Nephron (organoid): ENCODE measurements around the gene THTPA.

Experiments
- H3K27ac Mint-ChIP-seq, 3 experiments: 2 replicates each; pipeline ENCODE4 v1.8.0; 2020; ENCODE audit warnings: mixed read lengths in 3 of 3, mild to moderate bottlenecking in 2 of 3, moderate library complexity in 1 of 3
- H3K27me3 Mint-ChIP-seq: 2 replicates; pipeline ENCODE4 v1.8.0; 2021; ENCODE audit warnings: low read depth, mild to moderate bottlenecking, moderate library complexity, mixed read lengths
- H3K36me3 Mint-ChIP-seq: 2 replicates; pipeline ENCODE4 v1.8.0; 2020; ENCODE audit warnings: low read depth, mixed read lengths
- H3K4me1 Mint-ChIP-seq: 2 replicates; pipeline ENCODE4 v1.8.0; 2020; ENCODE audit warnings: mixed read lengths
- H3K4me3 Mint-ChIP-seq, 3 experiments: 2 replicates each; pipeline ENCODE4 v1.8.0; 2020; ENCODE audit warnings: mild to moderate bottlenecking in 3 of 3, mixed read lengths in 3 of 3, moderate library complexity in 2 of 3
- H3K9me3 Mint-ChIP-seq: 2 replicates; pipeline ENCODE4 v1.8.0; 2020; ENCODE audit warnings: mixed read lengths
- TF ChIP-seq, protein P1 (sequence below), 3 experiments: fragments of 200-600 bp; sonication (generic); IDR thresholded peaks; one replicate each; pipeline ENCODE4 v1.5.0; 2021; ENCODE audit warnings: antibody characterized with exemption in 3 of 3; ENCODE audit not compliant: unreplicated experiment in 3 of 3

The THTPA gene

DNA sequence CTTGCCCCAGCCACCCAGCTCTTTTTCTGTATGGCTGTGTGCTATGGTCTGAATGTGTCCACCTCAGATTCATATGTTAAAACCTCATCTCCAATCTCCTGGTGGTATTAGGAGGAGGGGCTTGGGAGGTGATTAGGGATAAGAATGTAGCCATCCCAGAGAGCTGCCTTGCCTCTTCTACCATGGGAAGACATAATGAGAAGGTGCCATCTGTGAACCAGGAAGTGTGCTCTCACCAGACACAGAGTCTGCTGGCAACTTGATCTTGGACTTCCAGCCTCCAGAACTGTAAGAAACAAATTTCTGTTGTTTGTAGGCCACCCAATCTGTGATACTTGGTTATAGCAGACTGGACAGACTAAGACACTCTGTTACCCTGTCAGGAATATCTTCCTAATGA lies 45.4 kb downstream of the THTPA start:
- peaks cover 3% of the 10 kb centered on the region for H3K9me3 Mint-ChIP-seq
- H3K4me3 Mint-ChIP-seq = no peak overlapping the region
- TF ChIP-seq, protein P1, sequence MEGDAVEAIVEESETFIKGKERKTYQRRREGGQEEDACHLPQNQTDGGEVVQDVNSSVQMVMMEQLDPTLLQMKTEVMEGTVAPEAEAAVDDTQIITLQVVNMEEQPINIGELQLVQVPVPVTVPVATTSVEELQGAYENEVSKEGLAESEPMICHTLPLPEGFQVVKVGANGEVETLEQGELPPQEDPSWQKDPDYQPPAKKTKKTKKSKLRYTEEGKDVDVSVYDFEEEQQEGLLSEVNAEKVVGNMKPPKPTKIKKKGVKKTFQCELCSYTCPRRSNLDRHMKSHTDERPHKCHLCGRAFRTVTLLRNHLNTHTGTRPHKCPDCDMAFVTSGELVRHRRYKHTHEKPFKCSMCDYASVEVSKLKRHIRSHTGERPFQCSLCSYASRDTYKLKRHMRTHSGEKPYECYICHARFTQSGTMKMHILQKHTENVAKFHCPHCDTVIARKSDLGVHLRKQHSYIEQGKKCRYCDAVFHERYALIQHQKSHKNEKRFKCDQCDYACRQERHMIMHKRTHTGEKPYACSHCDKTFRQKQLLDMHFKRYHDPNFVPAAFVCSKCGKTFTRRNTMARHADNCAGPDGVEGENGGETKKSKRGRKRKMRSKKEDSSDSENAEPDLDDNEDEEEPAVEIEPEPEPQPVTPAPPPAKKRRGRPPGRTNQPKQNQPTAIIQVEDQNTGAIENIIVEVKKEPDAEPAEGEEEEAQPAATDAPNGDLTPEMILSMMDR (IDR thresholded peaks at IDR 0.05; ENCODE audit: unreplicated experiment in 3 of 3) = no peak
- peaks cover 3% of the 10 kb centered on the region for H3K27me3 Mint-ChIP-seq
- H3K27ac Mint-ChIP-seq = no peak overlapping the region
- no peaks in the 10 kb centered on the region for H3K36me3 Mint-ChIP-seq
- no peaks in the 10 kb centered on the region for H3K4me1 Mint-ChIP-seq

DNA sequence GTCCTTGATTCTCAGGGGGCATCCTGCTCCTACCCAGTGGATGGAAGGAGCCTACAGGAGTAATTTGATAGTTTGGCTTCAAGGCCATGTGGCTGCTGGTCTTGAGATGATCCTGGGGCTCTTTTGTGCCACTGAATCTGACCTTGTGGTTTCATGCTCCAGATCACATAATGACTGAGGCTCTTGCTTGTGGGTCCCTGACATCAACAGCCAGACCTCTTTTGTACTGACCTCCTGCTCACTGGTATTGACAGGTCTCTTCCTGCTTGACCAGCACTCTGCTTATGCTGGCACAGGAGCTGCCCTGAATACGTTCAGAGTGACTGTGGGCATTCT lies 45.7 kb downstream of the THTPA start:
- H3K36me3 Mint-ChIP-seq = no peaks in the 10 kb centered on the region
- no peak overlapping the region for H3K27ac Mint-ChIP-seq
- H3K4me1 Mint-ChIP-seq = no peaks in the 10 kb centered on the region
- no peak overlapping the region for H3K4me3 Mint-ChIP-seq
- TF ChIP-seq, protein P1 (IDR thresholded peaks at IDR 0.05; ENCODE audit: unreplicated experiment in 3 of 3) = no peak
- peaks cover 3% of the 10 kb centered on the region for H3K9me3 Mint-ChIP-seq
- H3K27me3 Mint-ChIP-seq = peaks cover 3% of the 10 kb centered on the region

DNA sequence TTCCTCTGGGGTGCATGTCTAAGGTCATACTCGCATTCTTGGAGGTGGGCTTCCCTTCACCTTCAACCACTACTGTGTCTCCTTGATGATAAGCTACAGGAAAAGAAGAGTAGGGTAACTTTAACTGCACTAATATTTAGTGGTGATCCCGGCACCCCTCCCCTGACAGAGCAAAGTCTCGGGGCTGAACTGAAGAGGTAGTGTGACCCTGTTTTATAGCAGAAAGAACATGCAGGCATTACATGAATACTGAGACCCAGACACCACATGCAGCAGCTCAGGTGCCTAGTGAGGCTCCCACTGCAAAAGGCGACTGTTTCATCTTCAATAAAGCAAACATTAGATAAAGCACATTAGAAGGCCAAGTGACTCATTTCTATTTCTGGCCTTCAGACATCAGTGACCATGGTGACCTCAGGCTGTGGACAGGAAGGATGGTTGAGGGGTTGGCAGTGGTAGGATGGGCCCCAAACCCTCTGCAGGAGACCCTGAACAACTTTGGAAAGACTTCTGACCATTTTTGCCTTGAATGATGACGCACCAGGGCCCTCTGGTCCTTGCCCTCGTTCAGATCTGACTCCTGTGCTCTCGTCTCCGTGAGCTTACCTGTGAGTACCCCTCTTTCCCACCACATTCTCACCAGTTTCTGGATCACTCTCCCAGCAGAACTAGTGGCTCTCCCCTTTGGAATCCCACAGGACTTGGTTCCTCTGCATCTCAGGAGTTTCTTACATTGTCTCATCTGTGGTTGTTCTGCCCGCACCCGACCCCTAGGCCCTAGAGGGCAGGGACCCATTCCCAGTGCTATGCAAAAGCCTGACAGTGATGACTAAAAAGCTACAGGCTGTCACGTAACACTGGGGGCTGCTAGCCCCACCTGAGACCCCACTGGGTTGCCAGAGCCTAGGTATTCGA lies 46.4 kb downstream of the THTPA start:
- Mint-ChIP-seq H3K27me3 (peaks cover 3% of the 10 kb centered on the region), H3K27ac (no peak overlapping the region), H3K9me3 (peaks cover 3% of the 10 kb centered on the region), H3K4me1 (no peaks in the 10 kb centered on the region), H3K4me3 (no peak overlapping the region), H3K36me3 (no peaks in the 10 kb centered on the region)
- TF ChIP-seq, protein P1 (IDR thresholded peaks at IDR 0.05; ENCODE audit: unreplicated experiment in 3 of 3) = no peak

DNA sequence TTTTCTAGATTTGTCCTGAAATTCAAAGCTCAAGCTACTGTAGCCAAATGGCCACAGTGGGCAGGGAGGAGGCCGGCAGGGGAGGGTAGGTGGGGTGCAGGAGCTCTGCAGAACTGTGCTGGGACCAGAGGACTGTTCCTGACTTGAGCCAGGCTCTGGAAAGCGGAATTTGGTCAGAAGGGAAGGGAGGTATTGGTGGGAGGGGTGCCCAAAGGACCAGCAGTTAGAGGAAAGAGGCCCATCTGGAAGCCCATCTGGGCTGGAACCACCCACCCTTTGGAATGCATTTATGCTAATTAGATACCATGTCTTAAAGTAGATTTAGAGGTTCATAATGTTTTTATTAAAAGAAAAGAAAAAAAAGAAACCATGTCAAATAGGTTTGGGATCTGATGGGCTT lies 47.0 kb downstream of the THTPA start:
- H3K36me3 Mint-ChIP-seq = no peaks in the 10 kb centered on the region
- no peak overlapping the region for H3K27ac Mint-ChIP-seq
- H3K9me3 Mint-ChIP-seq = peaks cover 3% of the 10 kb centered on the region
- H3K4me3 Mint-ChIP-seq = no peak overlapping the region
- peaks cover 3% of the 10 kb centered on the region for H3K27me3 Mint-ChIP-seq
- no peaks in the 10 kb centered on the region for H3K4me1 Mint-ChIP-seq
- TF ChIP-seq, protein P1 (IDR thresholded peaks at IDR 0.05; ENCODE audit: unreplicated experiment in 3 of 3) = no peak

DNA sequence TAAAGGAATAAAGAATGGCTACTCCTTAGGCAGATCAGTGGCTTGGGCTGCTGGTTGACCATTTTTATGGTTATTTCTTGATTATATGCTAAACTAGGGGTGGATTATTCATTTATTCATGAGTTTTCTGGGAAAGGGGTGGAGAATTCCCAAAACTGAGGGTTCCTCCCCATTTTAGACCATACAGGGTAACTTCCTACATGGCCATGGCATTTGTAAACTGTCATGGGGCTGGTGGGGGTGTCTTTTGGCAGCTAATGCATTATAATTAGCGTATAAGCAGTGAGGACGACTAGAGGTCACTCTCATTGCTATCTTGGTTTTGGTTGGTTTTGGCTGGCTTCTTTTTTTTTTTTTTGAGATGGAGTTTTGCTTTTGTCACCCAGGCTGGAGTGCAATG lies 48.1 kb downstream of the THTPA start:
- TF ChIP-seq, protein P1 (IDR thresholded peaks at IDR 0.05; ENCODE audit: unreplicated experiment in 3 of 3) = no peak
- Mint-ChIP-seq H3K4me1 (no peaks in the 10 kb centered on the region), H3K4me3 (no peak overlapping the region), H3K27me3 (peaks cover 4% of the 10 kb centered on the region), H3K27ac (no peak overlapping the region), H3K9me3 (peaks cover 3% of the 10 kb centered on the region), H3K36me3 (no peaks in the 10 kb centered on the region)

DNA sequence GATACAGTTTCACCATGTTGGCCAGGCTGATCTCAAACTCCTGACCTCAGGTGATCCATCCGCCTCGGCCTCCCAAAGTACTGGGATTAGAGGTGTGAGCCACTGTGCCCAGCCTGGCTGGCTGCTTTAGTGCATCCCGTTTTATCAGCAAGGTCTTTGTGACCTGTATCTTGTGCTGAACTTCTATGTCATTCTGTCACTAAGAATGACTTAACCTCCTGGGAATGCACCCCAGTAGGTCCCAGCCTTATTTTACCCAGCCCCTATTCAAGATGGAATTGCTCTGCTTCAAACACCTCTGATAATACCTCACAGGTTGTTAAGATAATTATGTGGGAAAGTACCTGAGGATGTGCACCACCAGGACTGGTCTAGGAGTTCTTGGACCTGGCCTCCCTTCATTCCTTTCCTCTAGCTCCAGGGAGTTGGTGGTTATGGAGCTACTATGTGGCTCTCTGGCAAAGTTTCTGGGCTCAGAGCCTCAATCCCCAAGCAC lies 48.7 kb downstream of the THTPA start:
- no peak overlapping the region for H3K4me3 Mint-ChIP-seq
- TF ChIP-seq, protein P1 (IDR thresholded peaks at IDR 0.05; ENCODE audit: unreplicated experiment in 3 of 3) = no peak
- peaks cover 9% of the 10 kb centered on the region for H3K27me3 Mint-ChIP-seq
- no peaks in the 10 kb centered on the region for H3K9me3 Mint-ChIP-seq
- no peak overlapping the region for H3K27ac Mint-ChIP-seq
- no peaks in the 10 kb centered on the region for H3K36me3 Mint-ChIP-seq
- H3K4me1 Mint-ChIP-seq = no peaks in the 10 kb centered on the region
